ENCODE results near the gene AP4E1.
A peak's percentile ranks its signal among the peaks of the same experiment; 100 is the strongest.

AP4E1 gene

GRCh38 chr15:51030649-51031316 lies 122.3 kb downstream of the AP4E1 start:
- DNase-seq, result no peak

- peak in 1 of 3 experiments; percentile 62 for DNase-seq
Observed at GRCh38 chr15:51037474-51037873, 129.0 kb downstream of the AP4E1 start.

GRCh38 chr15:51038162-51038973 lies 129.9 kb downstream of the AP4E1 start:
- DNase-seq, result peak in 2 of 3 experiments; percentile 33 to 59

GRCh38 chr15:51038974-51039319 lies 130.5 kb downstream of the AP4E1 start:
- DNase-seq, result no peak

GRCh38 chr15:51044037-51044727 lies 135.7 kb downstream of the AP4E1 start:
- DNase-seq, result peak in 1 of 3 experiments; percentile 2

- no peak for DNase-seq
Observed at GRCh38 chr15:51046016-51046415, 137.5 kb downstream of the AP4E1 start.

- no peak for DNase-seq
Observed at GRCh38 chr15:51046799-51047449, 138.4 kb downstream of the AP4E1 start.

GRCh38 chr15:51048308-51048707 lies 139.8 kb downstream of the AP4E1 start:
- DNase-seq, result no peak

- no peak for DNase-seq
Observed at GRCh38 chr15:51049081-51049480, 140.6 kb downstream of the AP4E1 start.

GRCh38 chr15:51051776-51052175 lies 143.3 kb downstream of the AP4E1 start:
- DNase-seq, result no peak

GRCh38 chr15:51053571-51053970 lies 145.1 kb downstream of the AP4E1 start:
- no peak for DNase-seq

- no peak for DNase-seq
Observed at GRCh38 chr15:51054535-51054934, 146.1 kb downstream of the AP4E1 start.

Data from NCI-H1417 (cell line).